HG02981 (cell line): Measurements from ENCODE around the gene ZNG1F.
"Not testable (repeated sequence)": the region's sequence is repeated elsewhere in the genome, so short reads cannot be mapped to it uniquely, and the experiment has no call there.

ENCODE experiments used
- ATAC-seq: cut with Tn5 transposase; IDR thresholded peaks from one replicate; pipeline ENCODE4 v1.9.1; 2021; ENCODE audit warnings: mild to moderate bottlenecking, moderate library complexity; ENCODE audit not compliant: unreplicated experiment

The ZNG1F gene

DNA sequence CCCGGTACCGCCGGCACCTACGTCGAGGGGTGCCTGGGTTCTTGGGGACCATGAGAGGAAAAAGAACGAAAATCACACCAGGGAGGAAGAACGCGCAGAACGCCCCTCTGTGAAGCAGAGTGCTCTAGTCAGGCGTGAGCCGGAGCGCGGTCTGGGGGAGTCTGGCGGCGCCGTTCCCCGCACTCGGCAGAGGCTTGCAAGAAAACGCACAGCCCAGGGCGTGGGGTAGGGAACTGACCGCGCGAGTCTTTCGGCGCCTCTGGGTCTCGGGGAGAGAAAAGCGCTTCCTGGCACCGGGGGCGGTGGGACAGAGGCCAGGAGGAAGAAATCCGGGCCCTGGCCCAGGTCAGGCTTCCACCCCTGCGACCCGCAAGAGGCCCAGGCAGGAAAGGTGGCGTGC lies 65.3 kb downstream of the ZNG1F start:
- not testable (repeated sequence) for ATAC-seq

DNA sequence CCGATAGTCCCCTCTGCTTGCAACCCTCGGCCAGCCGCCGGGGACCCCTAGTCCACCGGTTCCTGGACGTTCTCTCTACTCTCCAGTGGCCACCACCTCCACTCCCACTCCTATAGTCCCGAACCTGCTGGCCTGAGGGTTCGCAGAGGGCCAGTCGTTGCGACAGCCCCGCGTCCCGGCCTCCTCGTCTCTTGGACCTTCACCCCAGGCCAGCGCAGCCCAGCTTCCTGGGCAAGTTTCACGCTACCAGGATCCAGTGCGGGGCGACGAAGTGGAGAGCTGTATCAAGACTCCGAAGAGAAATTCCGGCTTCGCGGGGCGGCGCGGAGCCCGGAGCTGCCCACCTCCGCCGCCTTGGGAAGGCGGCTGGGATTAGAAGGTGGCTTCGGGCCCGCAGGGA lies 65.7 kb downstream of the ZNG1F start:
- not testable (repeated sequence) for ATAC-seq

DNA sequence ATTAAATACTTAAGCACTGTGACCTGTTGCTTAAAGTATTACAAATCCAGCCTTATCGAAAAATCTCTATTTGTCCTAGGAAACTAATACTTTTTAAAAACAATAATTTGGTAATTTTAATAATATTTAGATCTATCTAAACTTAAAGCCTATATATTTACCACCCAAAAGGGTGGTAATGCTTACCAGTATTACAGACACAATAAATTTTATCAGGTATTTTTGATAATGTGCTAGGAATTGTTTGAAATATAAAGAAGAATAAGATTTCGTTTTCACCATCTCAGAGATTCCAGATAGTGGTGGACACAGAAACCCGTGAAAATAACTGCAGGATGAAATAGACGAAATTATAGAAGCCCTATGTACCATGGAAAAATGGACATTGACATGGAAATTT lies 68.4 kb downstream of the ZNG1F start:
- not testable (repeated sequence) for ATAC-seq

GRCh38 chr9:41119719-41120118 lies 69.4 kb downstream of the ZNG1F start:
- not testable (repeated sequence) for ATAC-seq

- ATAC-seq, result not testable (repeated sequence)
These were observed 69.8 kb downstream of the ZNG1F start for GRCh38 chr9:41119311-41119710.

- not testable (repeated sequence) for ATAC-seq
These were observed 75.8 kb downstream of the ZNG1F start for GRCh38 chr9:41113348-41113747.

GRCh38 chr9:41111414-41111813 lies 77.7 kb downstream of the ZNG1F start:
- ATAC-seq, result not testable (repeated sequence)

DNA sequence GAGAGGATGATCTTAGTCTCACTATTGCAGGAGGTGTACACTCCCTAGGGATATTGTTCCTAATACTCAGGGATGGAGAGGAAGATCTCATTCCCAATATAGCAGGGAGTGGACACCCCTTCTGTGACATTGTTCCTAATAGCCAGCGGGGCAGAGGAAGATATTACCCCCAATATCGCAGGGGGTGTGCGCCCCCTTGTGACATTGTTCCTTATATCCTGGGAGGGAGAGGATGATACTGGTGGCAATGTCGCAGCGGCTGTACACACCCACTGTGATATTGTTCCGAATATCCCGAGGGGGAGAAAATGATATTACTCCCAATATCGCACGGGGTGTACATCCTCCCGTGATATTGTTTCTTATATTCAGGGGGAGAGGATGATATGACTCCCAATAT lies 78.2 kb downstream of the ZNG1F start:
- ATAC-seq, result not testable (repeated sequence)

DNA sequence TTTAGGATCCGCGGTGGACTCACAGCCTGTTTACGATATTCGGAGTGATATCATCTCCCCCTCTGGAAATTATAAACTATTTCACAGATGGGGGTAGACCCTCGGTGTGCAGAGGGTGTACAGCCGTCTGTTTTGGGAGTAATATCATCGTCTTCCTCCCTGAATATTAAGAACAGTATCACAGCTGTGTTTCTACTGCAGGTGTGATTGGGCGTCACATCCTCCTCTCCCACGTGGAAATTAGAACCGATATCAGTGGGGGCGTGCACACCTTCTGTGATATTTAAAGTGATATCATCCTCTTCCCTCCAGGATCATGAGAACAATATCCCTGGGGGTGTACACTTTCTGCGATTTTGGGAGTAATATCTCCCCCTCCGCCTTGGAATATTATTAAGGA lies 79.9 kb downstream of the ZNG1F start:
- not testable (repeated sequence) for ATAC-seq

- not testable (repeated sequence) for ATAC-seq
These were observed 80.3 kb downstream of the ZNG1F start for GRCh38 chr9:41108816-41109215.

DNA sequence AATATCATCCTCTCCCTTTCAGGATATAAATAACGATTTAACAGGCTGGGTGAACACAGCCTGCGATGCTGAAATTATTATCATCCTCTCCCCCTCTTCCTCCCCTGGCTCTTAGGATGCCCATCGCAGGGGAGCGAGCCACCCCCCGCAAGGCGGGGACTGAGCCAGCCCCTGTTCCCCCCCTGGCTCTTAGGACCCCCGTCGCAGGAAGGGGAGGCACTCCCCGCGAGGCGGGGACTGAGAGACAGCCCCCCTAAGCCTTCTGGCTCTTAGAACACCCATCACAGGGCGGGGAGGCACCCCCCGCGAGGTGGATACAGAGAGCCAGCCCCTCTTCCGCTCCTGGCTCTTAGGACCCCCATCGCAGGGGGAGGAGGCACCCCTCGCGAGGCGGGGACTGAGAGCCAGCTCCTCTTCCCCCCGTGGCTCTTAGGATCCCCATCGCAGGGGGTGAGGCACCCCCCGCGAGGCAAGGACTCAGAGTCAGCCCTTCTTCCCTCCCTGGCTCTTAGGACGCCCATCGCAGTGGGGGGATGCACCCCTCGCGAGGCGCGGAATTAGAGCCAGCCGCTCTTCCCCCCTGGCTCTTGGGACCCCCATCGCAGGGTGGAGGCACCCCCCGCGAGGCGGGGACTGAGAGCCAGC lies 82.5 kb downstream of the ZNG1F start:
- ATAC-seq, result not testable (repeated sequence)

DNA sequence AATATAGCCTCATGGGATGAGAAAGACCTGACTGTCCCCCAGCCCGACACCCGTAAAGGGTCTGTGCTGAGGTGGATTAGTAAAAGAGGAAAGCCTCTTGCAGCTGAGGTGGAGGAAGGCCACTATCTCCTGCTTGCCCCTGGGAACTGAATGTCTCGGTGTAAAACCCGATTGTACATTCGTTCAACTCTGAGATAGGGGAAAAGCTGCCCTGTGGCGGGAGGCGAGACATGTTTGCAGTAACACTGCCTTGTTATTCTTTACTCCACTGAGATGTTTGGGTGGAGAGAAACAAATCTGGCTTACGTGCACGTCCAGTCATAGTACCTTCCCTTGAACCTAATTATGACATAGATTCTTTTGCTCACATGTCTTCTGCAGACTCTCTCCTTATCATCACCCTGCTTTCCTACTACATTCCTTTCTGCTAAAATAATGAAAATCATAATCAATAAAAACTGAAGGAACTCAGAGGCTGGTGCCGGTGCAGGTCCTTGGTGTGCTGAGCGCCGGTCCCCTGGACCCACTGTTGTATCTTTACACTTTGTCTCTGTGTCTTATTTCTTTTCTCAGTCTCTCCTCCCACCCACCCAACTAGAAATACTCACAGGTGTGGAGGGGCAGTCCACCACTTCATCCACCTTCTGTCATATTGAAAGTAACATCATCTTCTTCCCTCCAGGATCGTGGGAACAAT lies 83.4 kb downstream of the ZNG1F start:
- ATAC-seq, result not testable (repeated sequence)

GRCh38 chr9:41104542-41104941 lies 84.6 kb downstream of the ZNG1F start:
- ATAC-seq, result not testable (repeated sequence)

DNA sequence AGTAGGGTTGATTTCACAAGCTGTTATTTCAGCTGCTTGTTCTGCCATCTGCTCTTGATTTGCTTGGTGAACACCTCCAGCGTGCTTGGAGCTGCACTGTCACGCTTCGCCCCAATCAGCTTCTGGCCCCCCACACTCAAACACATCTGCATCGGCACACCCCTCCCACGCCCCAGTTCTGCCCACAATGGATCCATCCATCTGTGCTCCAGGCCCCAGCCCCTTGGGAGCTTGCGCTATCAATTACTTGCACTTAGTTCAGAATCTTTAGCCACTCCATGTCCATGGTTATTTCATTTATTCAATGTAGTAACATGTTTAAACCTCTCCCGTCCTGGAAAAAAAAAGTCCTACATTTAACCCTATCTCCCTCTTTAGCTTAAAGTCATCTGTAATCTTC lies 88.6 kb downstream of the ZNG1F start:
- not testable (repeated sequence) for ATAC-seq

DNA sequence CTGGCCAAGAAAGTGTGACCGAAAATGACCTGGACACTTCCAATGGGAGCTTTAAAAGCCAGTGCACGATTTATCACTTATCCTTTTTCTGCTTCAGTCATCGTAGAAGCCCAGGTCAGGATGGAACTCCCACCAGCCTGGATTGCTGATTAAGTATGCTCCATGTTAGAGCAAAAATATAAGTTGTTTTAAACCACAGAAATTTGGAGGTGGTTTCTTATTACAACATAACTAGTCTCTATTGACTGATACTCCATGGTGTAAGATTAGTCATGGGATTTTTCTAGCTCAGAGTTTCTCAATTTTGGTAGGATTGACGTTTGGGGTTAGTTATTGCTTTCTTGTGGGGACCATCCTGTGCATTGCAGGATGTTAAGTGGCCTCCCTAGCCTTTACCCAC lies 90.4 kb downstream of the ZNG1F start:
- ATAC-seq, result not testable (repeated sequence)

- ATAC-seq, result not testable (repeated sequence)
These were observed 94.1 kb downstream of the ZNG1F start for GRCh38 chr9:41095060-41095459.

GRCh38 chr9:41094010-41094773 lies 94.9 kb downstream of the ZNG1F start:
- not testable (repeated sequence) for ATAC-seq

DNA sequence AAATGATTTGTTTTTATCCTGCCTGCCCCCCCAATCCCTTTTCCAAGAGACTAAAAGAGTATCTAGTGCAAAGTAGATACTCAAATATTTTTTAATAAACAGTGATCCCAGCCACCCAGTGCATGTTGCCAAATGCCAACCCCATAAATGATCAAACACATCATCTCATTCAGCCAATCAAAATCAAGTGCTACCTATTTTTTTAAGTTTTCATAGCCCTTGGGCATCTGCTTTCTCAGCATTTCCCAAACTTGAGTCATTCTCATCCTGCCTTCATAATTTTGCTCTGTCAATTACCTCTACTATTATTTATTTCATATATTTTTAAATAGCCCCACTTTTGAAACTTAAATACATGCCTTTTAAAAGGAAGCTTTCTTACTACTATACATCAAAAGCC lies 98.2 kb downstream of the ZNG1F start:
- not testable (repeated sequence) for ATAC-seq

GRCh38 chr9:41090386-41090785 lies 98.7 kb downstream of the ZNG1F start:
- ATAC-seq, result not testable (repeated sequence)

DNA sequence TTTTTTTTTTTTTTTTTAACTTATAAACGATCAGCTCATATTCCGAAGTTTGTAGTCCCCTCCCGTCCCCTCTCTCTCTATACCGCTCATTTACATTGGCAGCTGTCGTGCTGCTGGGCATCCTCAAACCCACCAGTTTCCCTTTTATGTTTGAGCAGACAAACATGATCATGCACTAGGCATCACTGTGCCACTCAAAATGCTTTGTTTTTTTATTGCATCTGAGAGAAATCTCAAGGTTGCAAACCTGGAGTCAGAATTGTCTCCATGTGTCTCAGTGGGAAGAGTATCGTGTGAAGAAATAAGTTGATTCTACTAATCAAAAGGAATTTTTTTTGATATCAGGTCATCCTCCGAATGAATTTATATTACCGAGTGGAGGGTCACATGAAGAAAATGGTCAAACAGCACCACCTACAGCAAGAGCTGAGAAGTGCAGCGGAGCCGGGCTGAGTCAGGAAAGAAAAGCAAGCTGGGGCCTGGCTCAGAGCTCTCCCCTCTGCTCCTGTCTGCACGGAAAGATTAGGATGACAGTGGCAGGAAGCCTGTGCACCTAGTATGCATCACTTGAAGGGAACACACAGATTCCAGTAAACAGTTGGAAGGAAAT lies 100.6 kb downstream of the ZNG1F start:
- peak; percentile 66 for ATAC-seq

DNA sequence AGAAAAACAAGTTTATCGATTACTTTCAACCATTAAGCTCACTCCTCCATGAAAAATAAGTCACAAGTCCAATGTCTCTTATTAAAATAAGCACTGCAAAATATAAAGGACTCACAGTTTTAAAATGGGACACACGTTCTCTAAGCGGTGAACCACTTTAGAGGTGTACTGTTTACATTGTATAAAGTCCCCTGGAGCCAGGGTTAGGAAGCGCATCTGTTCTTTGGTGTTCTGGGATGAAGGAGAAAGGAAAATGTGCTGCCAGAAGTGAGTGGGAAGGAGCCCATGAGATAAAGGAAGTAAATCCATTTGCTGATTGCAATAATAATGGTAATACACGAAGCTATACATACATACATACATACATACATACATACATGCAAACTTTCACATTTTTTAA lies 101.2 kb downstream of the ZNG1F start:
- ATAC-seq, result not testable (repeated sequence)
